NCI-H345 treated with DMSO at 0.1 percent for 48 hours (cell line): ENCODE results near the gene VANGL1.

Source experiments
- DNase-seq: peaks from one replicate; lab custom pipeline; 2025; ENCODE audit not compliant: unreplicated experiment; lab: John Stamatoyannopoulos, UW

VANGL1 gene

DNA sequence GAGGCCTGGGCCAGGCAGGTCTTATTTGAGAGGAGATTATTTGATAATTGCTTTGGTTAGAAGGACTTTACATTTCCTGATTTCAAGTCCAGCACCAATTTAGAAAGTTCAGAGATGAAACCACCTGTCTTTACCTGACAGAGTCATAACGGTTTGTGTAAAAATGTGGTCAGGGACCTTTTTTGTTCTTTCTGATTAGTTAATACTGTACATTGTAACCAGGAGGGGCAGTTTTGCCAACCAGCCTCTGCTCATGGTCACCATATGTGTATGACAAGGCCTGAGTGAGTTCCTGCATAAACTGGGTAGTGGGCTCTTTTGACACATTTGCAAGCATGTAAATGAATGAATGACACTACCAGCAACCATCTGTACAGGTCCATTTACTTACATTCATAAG lies 55.8 kb downstream of the VANGL1 start:
- no peak for DNase-seq

DNA sequence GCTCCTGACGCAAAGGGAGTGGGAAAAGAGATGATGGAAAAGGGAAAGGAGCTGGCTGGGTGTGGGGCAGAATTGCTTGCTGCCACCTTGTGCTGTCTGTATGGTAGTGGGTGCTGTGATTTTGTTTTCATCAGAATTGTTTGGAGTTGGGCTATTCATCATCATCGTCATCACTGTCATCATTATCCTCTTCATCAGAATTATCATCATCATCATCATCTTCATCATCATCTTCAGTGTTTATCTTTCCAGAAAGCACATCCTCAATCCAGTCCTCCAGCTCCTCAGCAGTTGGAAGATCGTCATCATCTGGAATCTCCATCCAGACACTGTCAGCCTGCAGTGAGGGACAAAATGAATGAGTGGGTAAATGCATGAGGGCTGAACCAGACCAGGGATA lies 59.3 kb downstream of the VANGL1 start:
- no peak for DNase-seq

DNA sequence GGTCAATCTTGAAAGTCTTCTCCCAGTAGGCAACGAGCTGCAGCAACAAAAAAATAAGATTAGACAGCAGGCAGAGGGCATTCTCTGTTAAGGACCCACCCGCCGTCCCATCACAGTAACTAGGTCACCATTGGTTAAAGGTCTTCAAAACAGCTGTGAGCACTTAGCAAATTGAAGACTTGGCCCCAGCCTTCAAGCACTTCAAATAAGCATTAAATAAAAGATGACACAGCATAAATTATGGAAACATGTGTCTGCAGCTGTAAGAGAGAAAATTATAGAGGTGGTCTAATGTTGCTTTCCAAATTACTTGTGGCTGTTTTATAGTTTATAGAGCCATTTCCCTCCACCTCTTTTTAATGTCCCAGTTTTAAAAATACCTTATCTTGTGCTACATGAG lies 61.2 kb downstream of the VANGL1 start:
- DNase-seq, result no peak

DNA sequence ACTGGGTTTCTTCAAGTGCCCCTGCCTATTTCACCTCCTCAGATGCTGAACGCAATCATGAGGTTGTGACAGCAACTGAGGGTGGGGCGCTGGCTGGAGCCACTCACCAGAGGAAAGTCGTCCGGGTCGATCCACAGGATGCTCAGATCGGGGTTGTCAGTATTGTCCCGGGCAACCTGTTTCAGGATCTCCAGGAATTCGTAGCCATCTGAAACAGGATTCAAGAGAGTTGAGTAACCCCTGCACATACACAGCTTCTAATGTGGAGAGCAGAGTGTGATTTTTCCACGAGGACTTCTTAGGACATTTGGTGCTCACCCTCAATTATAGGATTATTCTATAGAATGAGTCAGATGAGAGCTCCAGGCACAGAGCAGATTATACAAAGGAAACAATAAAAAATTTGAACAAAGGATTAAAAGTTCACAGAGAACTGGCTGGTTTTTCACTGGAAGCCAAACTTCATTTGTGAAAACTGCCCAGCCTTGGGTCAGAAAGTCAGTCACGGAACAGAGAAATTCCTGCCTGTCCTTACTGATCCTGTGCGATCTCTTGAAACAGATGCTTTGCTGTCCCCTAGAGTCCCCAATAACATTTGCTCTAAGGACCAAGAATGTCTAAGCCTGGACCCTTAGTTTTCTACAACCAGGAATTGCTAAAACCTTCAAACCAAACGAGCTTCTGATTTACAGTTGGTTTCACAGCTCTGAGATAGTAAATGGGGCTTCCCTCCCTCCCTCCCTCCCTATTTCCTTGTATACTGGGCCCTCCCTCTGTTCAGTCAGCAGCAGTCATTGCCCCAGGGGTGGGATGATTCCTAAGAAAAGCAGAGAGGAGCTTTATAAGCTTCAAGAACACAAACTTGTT lies 63.5 kb downstream of the VANGL1 start:
- no peak for DNase-seq

DNA sequence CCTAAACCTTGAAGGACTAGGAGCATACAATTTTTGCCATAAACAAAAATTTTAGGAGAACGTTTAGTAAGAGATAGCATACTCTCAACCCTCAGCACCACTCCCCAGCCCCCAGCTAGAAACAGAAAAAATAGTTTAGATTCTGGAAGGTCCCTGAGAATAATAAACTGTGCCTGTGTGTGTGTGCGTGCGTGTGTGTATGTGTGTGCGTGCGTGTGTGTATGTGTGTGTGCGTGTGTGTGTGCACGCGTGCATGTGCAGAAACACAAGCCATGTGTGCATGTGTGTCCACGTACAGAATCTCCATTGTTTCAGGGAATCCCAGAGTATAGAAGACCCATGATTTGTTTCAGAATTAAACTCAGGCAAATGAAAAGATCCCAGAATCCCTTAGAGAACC lies 64.2 kb downstream of the VANGL1 start:
- DNase-seq, result no peak

DNA sequence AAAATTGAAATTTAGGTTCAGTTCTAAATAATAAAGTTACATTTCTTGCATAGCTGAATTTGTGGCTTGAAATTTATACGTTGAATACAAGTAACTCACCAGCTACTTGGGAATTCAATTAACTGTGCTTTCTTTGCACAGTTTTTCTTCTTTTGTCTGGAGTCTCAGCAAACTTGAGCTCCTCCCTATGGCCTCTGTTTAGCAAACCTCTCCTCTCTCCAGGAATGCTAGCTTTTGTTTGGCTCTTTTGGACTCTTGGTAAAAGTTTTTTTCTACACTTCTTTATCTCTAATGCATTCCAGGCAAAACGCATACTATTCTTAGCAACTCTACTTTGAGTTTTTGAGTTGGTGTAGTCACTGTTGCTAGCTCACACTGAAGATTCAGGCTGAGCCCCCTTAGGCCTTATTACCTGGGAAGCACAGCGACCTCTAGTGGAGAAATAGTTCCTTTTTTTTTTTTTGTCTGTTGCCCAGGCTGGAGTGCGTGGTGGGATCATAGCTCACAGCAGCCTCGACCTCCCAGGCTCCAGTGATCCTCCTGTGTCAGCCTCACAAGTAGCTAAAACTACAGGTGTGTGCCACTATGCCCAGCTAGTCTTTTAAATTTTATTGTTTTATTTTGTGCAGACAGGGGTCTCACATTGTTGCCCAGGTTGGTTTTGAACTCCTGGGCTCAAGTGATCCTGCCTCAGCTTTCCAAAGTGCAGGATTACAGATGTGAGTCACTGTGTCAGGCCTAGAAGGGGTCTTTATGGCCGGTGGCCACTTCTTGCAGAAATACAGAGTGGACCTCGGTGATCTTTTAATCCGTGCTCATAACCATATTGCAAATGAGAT lies 65.0 kb downstream of the VANGL1 start:
- peak; percentile 40 for DNase-seq

DNA sequence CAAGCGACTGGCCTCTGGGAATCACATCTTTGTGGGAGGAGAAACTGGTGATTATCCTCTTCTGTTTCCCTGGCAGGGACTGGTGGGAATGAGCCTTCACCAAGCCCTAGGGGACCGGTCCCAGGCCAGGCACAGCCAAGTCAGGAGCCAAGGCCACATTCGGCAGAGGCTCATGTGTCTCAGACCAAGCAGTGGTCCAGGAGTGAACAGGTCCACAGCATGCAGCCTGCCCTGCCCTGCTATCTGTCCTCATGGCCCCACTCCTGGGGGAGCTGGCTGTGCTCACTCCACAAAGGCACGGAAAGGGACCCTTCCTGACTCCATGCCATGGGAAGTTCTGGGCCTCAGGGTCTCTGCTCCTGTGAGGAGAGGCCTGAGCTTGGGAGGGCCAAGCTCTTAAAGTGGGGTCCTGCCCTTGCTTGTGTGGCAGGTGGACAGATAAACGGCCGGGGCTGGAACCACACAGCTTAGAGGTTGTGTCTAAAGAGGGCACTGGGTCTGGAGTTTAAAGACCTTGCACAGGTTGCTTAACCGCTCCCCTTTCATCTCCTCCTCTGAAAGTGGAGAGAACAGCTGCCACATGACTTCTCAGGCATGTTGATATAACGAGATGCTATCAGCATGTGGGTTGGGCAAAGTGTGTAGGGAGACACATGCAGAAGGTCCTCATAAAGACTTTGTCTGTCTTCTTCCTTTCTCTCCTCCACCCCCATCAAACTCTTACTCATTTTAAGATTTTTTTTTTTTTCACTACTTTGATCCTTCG lies 69.3 kb downstream of the VANGL1 start:
- DNase-seq, result no peak

DNA sequence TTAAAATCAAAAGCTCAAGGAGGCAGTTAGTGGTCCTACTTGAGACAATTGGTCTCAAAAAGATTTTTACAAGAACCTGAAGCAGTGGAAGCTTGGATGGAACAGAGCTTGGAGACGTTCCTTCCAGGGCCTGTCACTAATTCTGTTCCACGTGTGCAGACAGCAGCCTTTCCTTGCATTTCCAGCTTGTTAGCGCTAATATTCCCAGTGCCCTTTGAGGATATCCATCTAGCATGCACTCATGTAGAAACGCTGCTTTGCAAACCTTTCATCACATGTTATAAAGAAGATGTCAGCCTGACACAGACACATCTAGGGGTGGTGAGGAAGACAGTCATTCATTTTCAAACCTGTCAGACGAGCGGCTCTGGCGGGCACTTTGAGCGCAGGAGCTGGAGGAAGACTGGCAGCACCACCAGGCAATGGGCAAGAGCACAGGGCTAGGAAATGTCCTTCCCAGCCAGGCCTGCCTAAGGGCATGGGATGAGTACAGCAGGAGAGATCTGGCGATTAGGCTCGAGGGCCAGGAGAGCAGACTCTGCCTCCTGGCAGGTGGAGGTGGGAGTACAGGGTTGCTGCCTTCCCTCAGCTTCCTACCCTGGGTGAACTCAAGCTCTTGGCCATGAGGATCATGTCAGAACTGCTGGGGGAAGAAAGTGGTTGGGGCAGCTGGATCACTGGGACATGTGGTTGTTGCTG lies 71.3 kb downstream of the VANGL1 start:
- no peak for DNase-seq

DNA sequence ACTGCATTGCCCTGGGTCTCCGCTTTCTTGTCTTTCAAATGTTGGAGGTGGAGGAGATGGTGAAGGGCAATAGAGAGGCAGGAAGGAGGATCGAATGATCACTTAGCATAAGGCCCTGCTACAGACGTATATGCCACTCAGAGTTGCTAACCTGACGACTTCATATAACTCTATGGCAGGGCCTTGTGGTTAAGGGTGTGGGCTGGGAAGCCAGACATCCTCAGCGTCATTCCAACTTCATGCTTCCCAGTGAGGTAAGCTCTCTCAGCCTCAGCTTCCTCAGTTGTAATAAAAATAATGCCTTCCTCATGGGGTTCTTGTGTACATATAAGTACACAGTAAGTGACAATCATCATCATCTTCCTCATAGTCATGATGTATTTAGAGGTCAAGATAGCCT lies 72.1 kb downstream of the VANGL1 start:
- DNase-seq, result no peak

DNA sequence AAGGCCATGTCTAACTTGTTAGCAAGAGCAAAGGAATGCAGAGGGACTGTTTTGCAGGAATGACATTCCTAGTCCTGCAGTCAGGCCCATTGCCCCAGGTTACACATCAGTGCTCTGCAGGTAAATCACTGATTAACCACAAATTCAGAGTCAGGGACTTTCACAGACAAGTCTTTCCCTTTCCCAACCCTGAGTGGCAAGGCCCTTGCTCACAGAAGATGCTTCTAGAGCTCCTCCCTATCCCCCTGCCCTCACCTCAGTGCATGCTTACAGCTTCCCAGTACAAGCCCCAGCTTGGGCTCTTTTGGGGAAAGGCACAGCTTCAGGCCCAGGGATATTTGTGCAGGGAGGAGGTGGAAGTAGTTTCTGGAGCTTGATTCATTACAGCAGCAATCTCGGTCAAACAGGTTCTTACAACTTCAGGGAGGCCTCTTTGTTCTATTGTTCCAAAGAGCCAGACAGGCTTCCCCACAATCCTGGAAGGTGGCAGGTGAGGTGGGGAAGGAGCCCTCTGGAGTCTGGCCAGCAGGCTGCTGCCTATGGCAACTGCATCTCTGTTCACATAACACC lies 72.9 kb downstream of the VANGL1 start:
- no peak for DNase-seq

DNA sequence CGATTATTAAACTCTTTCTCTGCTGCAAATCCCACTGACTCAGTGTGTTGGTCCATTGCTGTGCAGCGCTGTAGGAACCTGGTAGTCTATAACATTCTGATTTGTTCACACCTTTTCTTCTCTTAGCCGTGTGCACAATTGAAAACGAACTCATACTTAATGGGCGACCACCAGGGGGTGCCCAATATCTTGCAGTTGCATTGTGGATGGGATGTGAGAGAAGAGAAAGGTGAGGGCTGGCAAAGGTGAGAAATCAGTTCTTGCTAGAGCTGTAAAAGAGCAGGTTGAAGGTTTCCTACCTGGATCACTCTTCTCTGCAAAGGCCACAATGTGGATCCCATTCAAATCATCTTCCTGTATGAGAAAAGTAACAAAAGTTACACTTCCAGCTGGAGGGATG lies 75.8 kb downstream of the VANGL1 start:
- DNase-seq, result no peak

DNA sequence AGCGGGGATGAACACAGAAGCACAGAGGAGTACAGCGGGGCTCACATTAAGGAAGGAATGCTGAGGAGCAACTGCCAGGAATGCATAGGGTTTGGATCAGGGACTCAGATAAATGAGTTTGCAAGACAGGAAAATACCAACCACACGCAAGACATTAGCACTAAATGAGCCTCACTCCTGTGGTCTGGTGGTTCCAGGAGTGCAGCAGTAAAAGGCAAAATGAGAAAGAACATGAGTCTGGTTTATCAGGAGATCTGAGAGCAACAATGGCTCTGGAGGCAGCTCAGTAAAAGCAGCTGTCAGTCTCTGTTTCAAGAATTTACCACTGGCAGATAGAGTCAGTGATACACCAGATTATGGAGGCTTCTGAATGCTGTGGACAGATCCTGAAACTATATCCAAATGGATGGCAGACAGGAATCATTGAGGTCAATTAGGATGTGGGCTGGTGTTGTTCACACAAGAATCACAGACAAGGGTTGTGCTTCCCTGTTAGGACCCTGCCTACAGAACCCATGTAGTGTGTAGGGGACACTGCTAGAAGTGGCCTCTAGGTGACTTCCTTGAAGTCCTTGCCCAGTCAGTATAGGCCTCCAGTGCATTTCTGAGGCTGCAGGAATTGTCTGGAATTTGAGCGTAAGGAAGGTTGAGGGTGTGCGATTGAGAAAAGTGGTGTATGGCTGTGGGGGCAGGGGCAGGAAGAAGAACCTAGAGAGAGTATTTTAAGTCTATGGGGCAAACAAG lies 76.4 kb downstream of the VANGL1 start:
- no peak for DNase-seq

DNA sequence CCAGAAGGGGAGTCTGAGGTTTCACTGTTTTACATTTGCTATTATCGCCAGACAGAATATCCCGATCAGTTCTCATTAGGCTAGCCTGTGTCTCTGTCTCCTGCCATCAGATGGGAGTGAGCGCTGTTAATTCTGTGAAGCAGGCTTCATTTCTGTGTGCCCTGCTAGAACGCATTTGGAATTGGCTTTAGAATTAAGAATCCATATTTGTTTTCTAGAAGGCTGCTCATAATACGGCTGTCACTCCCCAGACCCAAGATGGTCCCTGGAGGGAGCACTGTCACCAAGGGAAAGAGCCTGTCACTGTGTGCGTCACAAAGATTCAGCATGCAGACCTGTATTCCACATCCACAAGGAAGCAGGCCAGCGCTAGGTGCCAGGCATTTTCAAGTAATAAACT lies 77.5 kb downstream of the VANGL1 start:
- no peak for DNase-seq

DNA sequence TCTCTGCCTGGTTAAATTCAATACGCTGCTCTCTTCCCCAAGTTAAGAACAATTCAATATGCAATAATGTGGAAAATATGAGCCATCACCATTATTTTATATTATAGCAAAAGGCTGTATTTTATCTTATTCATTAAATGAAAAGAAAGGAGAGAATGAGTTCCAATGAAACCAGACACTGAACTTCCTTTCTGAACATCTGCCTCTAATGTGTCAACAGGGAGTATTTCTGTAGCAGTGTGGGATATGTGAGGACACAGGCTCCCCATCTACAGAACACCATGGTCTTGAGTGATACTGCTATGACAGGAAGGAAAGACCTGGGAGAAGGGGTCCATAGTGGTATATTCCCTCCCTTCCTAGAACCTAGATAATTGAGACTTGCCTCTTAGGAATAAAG lies 80.5 kb downstream of the VANGL1 start:
- DNase-seq, result no peak

DNA sequence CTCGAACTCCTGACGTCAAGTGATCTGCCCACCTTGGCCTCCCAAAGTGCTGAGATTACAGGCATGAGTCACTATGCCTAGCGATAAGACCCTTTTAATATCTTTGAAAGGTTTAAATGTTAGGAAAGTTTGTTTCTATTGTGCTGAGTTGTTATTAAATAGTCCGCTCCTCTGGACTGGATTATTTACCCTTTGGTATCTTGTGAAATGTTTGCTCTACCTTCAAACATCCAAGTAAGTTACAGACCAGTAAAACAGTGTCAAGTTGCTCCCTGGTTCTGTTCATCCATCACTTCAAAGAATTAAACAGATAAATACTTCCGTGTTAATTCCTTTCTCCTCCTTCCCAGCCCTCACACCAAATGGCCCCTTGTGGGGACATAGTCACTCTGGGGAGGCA lies 82.0 kb downstream of the VANGL1 start:
- no peak for DNase-seq

DNA sequence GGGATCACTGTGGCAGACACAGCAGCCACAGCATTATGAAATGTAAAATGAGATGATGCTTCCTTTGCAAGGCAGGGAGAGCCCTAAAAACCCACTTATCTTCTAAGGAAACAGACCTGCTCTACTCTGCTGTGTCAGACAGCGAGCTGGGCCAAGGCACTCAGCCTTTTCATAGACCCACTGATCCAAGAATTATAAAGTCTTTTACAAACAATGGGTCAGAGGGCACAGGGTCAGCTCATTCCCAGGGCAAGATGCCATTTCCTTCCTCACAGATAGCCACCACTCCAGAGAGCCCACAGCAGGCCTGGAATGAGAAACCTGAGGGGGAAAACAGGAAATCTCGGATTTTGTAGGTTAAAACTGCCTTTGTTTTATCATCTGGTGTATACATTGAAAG lies 83.8 kb downstream of the VANGL1 start:
- DNase-seq, result no peak

DNA sequence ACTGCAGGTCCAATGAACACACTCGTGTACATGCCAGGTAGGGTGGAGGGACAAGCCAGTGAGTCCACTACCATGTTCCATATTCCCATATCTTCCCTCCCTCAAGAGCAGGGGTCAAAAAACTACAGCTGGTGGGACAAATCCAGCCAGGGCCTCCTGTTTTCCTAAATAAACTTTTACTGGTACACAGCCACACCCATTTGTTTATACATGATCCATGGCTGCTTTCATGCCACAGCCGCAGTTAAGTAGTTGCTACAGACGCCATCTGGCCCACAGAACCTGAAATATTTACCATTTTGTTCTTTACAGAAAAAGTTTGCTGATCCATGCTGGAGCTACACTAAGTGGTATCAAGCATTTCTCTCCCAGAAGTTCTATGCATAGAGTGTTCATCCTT lies 84.4 kb downstream of the VANGL1 start:
- DNase-seq, result no peak

DNA sequence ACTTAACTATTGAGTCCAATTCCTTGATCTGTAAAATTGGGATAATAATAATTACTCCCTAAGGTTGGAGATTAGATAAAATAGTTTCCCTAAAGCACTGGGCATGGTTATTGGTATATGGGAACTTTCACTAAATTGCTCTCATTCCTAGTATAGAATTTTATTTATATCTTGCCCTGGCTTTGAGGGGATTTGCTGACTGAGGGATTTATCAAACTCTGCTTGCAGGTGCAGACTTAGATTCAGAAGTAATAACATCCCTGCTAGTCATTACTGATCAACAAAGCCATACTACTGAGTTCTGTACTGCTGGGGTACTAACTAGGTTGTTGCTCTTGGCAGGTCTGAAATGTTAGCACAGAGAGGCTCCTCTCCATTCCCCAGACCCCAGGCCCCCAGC lies 84.8 kb downstream of the VANGL1 start:
- DNase-seq, result no peak

DNA sequence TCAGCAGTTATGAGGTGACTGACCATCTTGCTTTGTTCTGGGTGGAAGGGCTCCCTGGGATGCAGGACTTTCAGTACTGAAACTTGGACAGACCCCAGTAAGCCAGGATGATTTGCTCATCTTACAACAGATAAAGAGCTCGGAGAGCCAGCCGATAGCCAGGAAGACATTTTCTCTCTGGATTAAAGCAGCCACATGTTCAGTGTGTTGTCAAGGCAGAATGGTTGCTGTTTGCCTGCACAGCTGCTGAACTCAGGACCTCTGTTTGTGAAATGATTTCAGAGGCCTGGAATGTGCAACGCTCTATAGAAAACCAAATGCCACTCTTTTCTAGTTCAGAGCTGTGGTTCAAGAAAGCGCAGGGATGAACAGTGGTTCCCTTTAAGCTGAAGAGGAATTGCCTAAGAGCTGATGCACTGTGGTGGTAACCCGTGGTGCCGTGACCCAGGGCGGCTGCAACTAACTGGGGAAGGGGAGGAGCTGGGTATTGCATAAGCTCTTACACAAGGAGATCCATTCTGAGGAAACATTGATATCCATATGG lies 86.0 kb downstream of the VANGL1 start:
- no peak for DNase-seq

DNA sequence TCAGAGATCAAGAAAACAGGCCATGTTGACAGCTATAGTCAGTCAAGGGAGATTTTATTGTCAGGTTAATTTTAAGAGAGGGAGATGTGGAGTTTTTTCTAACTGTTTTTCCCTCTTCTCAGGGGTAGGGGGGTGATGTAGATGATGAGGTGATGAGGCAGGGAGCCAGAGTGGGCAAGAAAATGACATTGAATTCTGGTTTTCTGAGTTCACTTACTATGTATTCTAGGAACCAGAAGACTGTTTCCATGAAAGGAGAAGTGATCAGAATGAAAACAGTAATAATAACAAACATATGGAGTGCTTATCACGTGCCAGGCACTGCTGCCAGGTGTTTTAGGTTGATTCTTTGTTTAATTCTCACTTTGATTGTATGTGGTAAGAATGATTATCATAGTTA lies 86.6 kb downstream of the VANGL1 start:
- no peak for DNase-seq
